CD4-positive, alpha-beta T cell (primary cell): ENCODE data around the gene HHEX. TPM values are rescaled to one million over a fixed set of nuclear protein-coding genes. Genes with fewer than 3 reads are reported as not detected.
A peak's percentile ranks its signal among the peaks of the same experiment; 100 is the strongest.

Experiments
- ATAC-seq: fragments of 200-7000 bp; cut with Tn5 transposase; one replicate; pipeline ENCODE4 v1.10.0; 2022; ENCODE audit warnings: mild to moderate bottlenecking; ENCODE audit not compliant: poor library complexity
- CTCF ChIA-PET: fragments of 350-600 bp; sonication (Branson Sonifier 250); formaldehyde crosslinking; loops from one replicate; lab custom pipeline; 2021; ENCODE audit warnings: antibody characterized with exemption, inconsistent platforms; lab: Charles Lee
- POLR2A ChIA-PET: fragments of 350-600 bp; sonication (Branson Sonifier 250); formaldehyde crosslinking; loops from one replicate; lab custom pipeline; 2021; ENCODE audit warnings: antibody characterized with exemption, inconsistent platforms; lab: Charles Lee
- DNase-seq, 14 experiments: peaks; one replicate each; pipeline ENCODE4 v3.0.0-alpha.2; 2013 to 2020; ENCODE audit warnings: mixed read lengths in 2 of 14
- H3K27ac ChIP-seq, 2 donors: one replicate each; pipeline versions ENCODE4 v1.5.1 to v1.7.0; 2013; ENCODE audit warnings: low read length in 2 of 2, low read depth in 1 of 2, mild to moderate bottlenecking in 1 of 2
- H3K27me3 ChIP-seq, 2 experiments: 1 replicate in 1 of 2; 2 replicates in 1 of 2; pipeline versions ENCODE4 v1.6.1 to v1.7.0; 2013; ENCODE audit warnings: low read length in 2 of 2, control low read depth in 1 of 2, mild to moderate bottlenecking in 1 of 2, moderate library complexity in 1 of 2; ENCODE audit not compliant: insufficient read depth in 2 of 2, control insufficient read depth in 1 of 2
- H3K36me3 ChIP-seq: one replicate; pipeline ENCODE4 v1.6.1; 2013; ENCODE audit warnings: low read length, control low read depth; ENCODE audit not compliant: insufficient read depth
- H3K4me1 ChIP-seq: one replicate; pipeline ENCODE4 v1.6.1; 2013; ENCODE audit warnings: low read length, control low read depth; ENCODE audit not compliant: insufficient read depth
- H3K4me3 ChIP-seq: one replicate; pipeline ENCODE4 v1.5.1; 2013; ENCODE audit warnings: mild to moderate bottlenecking, low read length, moderate library complexity
- H3K9me3 ChIP-seq, 2 experiments: 1 replicate in 1 of 2; 2 replicates in 1 of 2; pipeline versions ENCODE4 v1.6.1 to v1.7.0; 2013; ENCODE audit warnings: low read length in 2 of 2, mild to moderate bottlenecking in 2 of 2, control low read depth in 1 of 2, moderate library complexity in 1 of 2; ENCODE audit not compliant: control insufficient read depth in 1 of 2, insufficient read depth in 1 of 2
- H3K27ac Mint-ChIP-seq: one replicate; pipeline ENCODE4 v1.8.0; 2020; ENCODE audit warnings: mixed read lengths
- H3K27me3 Mint-ChIP-seq: one replicate; pipeline ENCODE4 v1.8.0; 2021; ENCODE audit warnings: mixed read lengths
- H3K36me3 Mint-ChIP-seq: one replicate; pipeline ENCODE4 v1.8.0; 2021; ENCODE audit warnings: low read depth, mixed read lengths
- H3K4me1 Mint-ChIP-seq: one replicate; pipeline ENCODE4 v1.8.0; 2021; ENCODE audit warnings: low read depth, mixed read lengths
- H3K4me3 Mint-ChIP-seq: one replicate; pipeline ENCODE4 v1.8.0; 2020; ENCODE audit warnings: mild to moderate bottlenecking, mixed read lengths
- H3K9me3 Mint-ChIP-seq: one replicate; pipeline ENCODE4 v1.8.0; 2020; ENCODE audit warnings: mixed read lengths
- CTCF ChIP-seq: fragments of 200-600 bp; IDR thresholded peaks from one replicate; pipeline ENCODE4 v1.8.0; 2022; ENCODE audit warnings: antibody characterized with exemption, mild to moderate bottlenecking
- intact Hi-C, 2 experiments: fragments of 100-400 bp; cut with DNase I in 1 of 2; cut with micrococcal nuclease in 1 of 2; formaldehyde crosslinking; loops; one replicate each; pipeline versions ENCODE4 v1.15.1 to v1.9.0; 2023 to 2025; cut with DNase I, micrococcal nuclease
- polyA plus RNA-seq, 2 donors: library from polyadenylated mRNA; unstranded; fragments of 120-200 nt; gene quantifications; one replicate each; pipeline ENCODE4 v1.2.1, GENCODE V29; 2013
- total RNA-seq, 174 experiments: library from RNA in 2 of 174; stranded (reverse) in 2 of 174; gene quantifications; one replicate each; pipeline ENCODE4 v1.2.3 and lab custom pipeline; 2021 to 2026

The HHEX gene
- total RNA-seq (1 to 10 TPM in 1 of 2 experiments, under 1 TPM in 1; 0.96 to 1.0 TPM), total RNA-seq (lab: John Stamatoyannopoulos, UW) (0 to 8.8 (median 1.1) reads per million in 172 experiments)
- 6.7 TPM for polyA plus RNA-seq (2013, experiment 1 of 2)
- polyA plus RNA-seq (2013, experiment 2 of 2): 4.1 TPM

DNA sequence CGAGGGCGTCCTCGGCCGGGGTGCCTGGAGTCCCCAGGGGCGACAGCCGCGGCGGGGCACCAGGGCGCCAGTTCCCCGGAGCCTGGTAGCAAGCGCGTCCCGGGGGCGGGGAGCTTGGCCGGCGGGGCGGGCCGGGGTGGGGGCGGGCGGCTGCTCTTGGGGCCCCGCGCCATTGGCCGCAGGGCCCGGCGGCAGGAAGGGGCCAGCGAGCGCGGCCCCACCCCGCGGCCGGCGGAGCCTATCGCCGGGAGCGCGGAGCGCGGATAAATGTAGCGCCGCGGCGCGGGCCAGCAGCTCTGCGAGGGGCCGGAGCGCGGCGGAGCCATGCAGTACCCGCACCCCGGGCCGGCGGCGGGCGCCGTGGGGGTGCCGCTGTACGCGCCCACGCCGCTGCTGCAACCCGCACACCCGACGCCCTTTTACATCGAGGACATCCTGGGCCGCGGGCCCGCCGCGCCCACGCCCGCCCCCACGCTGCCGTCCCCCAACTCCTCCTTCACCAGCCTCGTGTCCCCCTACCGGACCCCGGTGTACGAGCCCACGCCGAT is at the start of gene HHEX:
HHEX (plus strand) TSS at position 293 of the 548 bp plus-strand sequence; CDS start at position 325, 32 bp downstream.
- DNase-seq: peak in 6 of 14 experiments; percentile 18 to 71 (median 43)
- peaks cover 32% of the 10 kb centered on the region for H3K4me1 Mint-ChIP-seq
- ATAC-seq: peak; percentile 39
- peak within 1 kb of the TSS; percentile 85 for H3K4me3 Mint-ChIP-seq
- ChIA-PET POLR2A (interaction anchor here (1.3 to 2.1 kb wide), 2 partner anchors 10 to 99 kb away, joined by 3 to 7 read pairs; no protein-coding TSS in a partner anchor), CTCF (no interaction called here)
- Histone ChIP-seq H3K27me3 (peaks cover 36 to 59% of the 10 kb centered on the region in 2 experiments), H3K4me3 (peak within 1 kb of the TSS; percentile 57), H3K36me3 (no peaks in the 10 kb centered on the region), H3K4me1 (peaks cover 37% of the 10 kb centered on the region), H3K27ac (no peak within 1 kb of the TSS), H3K9me3 (peaks cover 0 to 24% of the 10 kb centered on the region in 2 experiments)
- H3K27me3 Mint-ChIP-seq: peaks cover 83% of the 10 kb centered on the region
- no peak within 1 kb of the TSS for H3K27ac Mint-ChIP-seq
- no peaks in the 10 kb centered on the region for H3K36me3 Mint-ChIP-seq
- no peak for TF ChIP-seq CTCF
- intact Hi-C loops: no loop called here
- peaks cover 5% of the 10 kb centered on the region for H3K9me3 Mint-ChIP-seq

DNA sequence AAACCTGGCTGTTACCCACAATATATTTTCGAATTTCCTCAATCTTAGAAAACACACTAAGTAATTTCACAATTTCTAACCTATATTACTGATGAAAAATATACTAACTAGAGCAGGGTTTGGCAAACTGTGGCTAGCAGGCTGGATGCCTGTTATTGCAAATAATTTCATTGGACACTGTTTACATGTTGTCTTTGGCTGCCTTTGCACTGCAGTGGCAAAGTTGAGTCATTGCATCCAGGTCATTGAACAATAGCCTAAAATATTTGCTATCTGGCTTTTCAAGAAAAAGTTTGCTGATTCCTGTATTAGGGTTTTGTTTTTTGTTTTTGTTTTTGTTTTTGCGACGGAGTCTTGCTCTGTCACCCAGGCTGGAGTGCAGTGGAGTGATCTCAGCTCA is 49.6 kb upstream of the HHEX start:
- POLR2A ChIA-PET: no interaction called here
- Mint-ChIP-seq H3K4me3 (no peak overlapping the region), H3K27ac (no peak overlapping the region), H3K9me3 (no peaks in the 10 kb centered on the region), H3K27me3 (no peaks in the 10 kb centered on the region), H3K36me3 (no peaks in the 10 kb centered on the region), H3K4me1 (no peaks in the 10 kb centered on the region)
- Histone ChIP-seq H3K36me3 (no peaks in the 10 kb centered on the region), H3K4me3 (no peak overlapping the region), H3K9me3 (no peaks in the 10 kb centered on the region), H3K27me3 (no peaks in the 10 kb centered on the region), H3K27ac (no peak overlapping the region), H3K4me1 (no peaks in the 10 kb centered on the region)
- CTCF ChIA-PET: no interaction called here
- TF ChIP-seq CTCF: no peak
- no peak for DNase-seq
- intact Hi-C loops: no loop called here
- ATAC-seq: no peak

DNA sequence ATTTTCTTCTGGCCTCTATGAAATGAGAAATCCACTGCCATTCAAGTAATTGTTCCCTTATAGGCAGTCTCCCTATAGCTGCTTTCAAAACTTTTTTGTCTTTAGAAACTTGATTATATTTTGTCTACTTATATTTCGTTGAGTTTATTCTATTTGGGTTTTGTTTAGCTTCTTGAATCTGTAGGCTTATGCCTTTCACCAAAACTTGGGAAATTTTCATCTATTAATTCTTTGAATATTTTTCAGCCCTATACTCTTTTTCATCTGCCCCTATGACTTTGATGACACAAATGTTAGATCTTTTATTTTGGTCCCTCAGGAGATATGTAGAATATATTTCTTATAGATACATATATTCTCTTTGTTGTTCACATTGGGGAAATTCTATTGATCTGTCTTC is 48.3 kb upstream of the HHEX start:
- Mint-ChIP-seq H3K36me3 (no peaks in the 10 kb centered on the region), H3K27ac (no peak overlapping the region), H3K9me3 (no peaks in the 10 kb centered on the region), H3K4me3 (no peak overlapping the region), H3K27me3 (no peaks in the 10 kb centered on the region), H3K4me1 (no peaks in the 10 kb centered on the region)
- Histone ChIP-seq H3K27me3 (no peaks in the 10 kb centered on the region), H3K27ac (no peak overlapping the region), H3K9me3 (no peaks in the 10 kb centered on the region), H3K4me3 (no peak overlapping the region), H3K36me3 (no peaks in the 10 kb centered on the region), H3K4me1 (no peaks in the 10 kb centered on the region)
- intact Hi-C loops: no loop called here
- TF ChIP-seq CTCF: no peak
- DNase-seq (no peak), ATAC-seq (no peak)
- POLR2A ChIA-PET: no interaction called here
- CTCF ChIA-PET: no interaction called here
